ENCODE results near the gene OR2A14.
"Not testable (repeated sequence)": the region's sequence is repeated elsewhere in the genome, so short reads cannot be mapped to it uniquely, and the experiment has no call there.

The OR2A14 gene

DNA sequence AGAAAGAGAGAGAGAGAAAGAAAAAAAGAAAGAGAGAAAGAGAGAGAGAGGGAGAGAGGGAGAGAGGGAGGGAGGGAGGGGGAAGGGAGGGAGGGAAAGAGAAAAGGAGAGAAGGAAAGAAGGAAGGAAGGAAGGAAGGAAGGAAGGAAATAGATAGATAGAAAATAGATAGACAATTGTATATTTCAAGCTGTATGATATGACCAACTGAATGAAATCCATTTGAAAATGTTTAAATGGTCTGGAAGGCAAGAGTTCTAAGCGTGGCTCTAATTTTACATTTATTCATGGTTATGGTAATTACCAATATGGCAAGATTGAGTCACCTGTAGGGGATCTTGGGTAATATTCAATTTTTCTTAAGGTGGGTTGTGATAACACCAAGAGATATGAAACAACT is 35.9 kb downstream of the OR2A14 start:
- no peak for DNase-seq (ENCODE audit: low spot score)

DNA sequence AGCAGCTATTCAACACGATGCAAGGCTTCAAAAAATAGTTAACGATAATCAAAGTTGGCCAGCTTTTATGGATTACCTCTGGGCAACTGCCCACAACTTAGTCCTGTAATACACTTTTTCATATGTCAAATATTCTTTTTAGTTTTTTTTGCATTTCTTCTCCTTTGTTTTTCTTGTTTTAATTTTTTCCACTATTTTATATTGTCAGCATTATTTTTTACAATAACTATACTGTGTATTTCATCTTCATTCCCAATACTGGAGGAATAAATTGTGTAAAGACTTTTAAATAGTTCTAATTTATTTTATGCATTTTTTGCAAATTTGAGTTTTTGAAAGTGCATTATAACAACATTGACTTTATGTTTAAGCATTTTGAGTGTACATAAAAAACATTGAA is 41.8 kb downstream of the OR2A14 start:
- no peak for DNase-seq (ENCODE audit: low spot score)

DNA sequence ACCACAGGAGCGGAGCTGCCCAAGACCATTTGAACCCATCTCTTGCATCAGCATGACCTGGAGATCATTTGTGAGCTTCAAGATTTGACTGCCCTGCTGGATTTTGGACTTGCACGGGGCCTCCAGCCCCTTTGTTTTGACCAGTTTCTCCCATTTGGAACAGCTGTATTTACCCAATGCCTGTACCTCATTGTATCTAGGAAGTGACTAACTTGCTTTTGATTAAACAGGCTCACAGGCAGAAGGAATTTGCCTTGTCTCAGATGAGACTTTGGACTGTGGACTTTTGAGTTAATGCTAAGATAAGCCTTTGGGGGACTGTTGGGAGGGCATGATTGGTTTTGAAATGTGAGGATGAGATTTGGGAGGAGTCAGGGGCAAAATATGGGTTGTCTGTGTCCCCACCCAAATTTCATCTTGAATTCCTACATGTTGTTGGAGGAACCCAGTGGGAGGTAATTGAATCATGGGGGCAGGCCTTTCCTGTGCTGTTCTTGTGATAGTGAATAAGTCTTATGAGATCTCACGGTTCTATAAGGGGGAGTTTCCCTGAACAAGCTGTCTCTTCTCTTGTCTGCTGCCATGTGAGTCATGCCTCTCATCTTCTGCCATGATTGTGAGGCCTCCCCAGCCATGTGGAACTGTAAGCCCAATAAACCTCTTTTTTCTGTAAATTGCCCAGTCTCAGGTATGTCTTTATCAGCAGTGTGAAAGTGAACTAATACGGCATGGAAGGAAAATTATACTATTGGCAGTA is 48.8 kb downstream of the OR2A14 start:
- DNase-seq (ENCODE audit: low spot score) = peak; percentile 33

DNA sequence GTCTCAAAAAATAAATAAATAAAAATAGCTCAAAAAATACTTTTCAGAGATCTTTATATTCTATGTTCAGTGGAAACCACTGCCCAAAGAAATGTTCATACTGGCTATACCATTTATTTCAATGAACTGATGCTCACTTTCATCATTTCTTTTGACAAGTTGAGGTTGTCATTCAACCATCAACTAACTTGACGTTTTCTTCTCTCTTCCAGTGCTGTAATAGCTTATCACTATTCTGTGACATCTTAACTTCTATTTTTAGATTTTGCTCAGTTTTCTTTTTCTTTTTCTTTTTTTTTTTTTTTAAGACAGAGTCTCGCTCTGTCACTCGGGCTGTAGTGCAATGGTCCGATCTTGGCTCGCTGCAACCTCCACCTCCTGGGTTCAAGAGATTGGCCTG is 51.6 kb downstream of the OR2A14 start:
- no peak for DNase-seq (ENCODE audit: low spot score)

DNA sequence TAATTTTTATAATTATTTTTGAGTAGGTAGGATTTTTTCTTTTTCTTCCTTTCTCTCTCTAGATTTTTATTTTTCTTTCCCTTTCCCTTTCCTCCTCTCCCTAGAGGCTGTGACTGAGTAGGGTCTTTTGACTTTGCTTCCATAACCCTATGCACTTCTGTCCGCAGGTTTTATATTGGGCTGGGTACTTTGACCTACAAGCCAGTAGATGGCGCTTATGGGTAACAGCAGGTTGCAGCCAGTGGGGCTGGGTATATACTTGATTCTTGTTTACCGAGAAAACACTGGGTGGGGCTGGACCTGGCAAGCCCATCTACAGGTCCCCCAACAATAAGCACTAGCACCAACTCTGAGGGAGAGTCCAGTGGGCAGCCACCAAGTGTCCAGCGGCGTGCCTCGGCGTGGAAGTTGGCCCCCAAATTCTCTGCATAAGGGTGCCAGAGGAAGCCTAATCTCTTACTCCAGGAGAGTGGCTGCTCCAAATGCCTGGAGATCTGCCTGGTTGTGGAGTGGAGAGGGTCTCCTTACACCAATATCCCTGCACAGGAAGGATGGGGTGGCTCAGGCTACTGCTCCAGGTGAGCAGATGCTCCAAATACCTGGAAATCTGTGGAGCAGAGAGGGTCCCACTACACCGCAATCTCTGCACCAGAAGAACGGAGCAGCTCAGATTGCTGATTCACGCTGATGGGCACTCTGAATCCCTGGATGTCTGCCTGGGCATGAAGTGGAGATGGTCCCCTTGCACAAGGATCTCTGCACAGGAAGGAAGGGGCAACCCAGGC is 55.6 kb downstream of the OR2A14 start:
- peak; percentile 38 for DNase-seq (ENCODE audit: low spot score)

- DNase-seq (ENCODE audit: low spot score) = not testable (repeated sequence)
These were observed 56.1 kb downstream of the OR2A14 start for GRCh38 chr7:144179165-144179479.

Data from kidney tubule cell (primary cell).